H9 (cell line): ENCODE measurements around the gene ERMP1. TPM values are rescaled to one million over a fixed set of nuclear protein-coding genes. Genes with fewer than 3 reads are reported as not detected.

Experiments used
- DNase-seq: peaks from one replicate; pipeline ENCODE4 v3.0.0-alpha.2; 2017
- H2AFZ ChIP-seq: one replicate; pipeline ENCODE4 v1.6.1; 2013; ENCODE audit warnings: mild to moderate bottlenecking, low read length, control low read depth, moderate library complexity
- H2AK5ac ChIP-seq: 2 replicates; pipeline ENCODE4 v1.6.1; 2013; ENCODE audit warnings: low read length, control low read depth, mixed read lengths; ENCODE audit not compliant: insufficient read length
- H2BK120ac ChIP-seq: one replicate; pipeline ENCODE4 v1.6.1; 2013; ENCODE audit warnings: low read depth, mild to moderate bottlenecking, low read length, control low read depth, inconsistent platforms; ENCODE audit not compliant: poor library complexity, severe bottlenecking
- H2BK12ac ChIP-seq: 2 replicates; pipeline ENCODE4 v1.6.1; 2013; ENCODE audit warnings: low read length, control low read depth, mixed read lengths, low read depth; ENCODE audit not compliant: insufficient read length
- H2BK15ac ChIP-seq: 2 replicates; pipeline ENCODE4 v1.6.1; 2013; ENCODE audit warnings: low read depth, low read length, control low read depth
- H2BK20ac ChIP-seq: one replicate; pipeline ENCODE4 v1.6.1; 2013; ENCODE audit warnings: low read depth, mild to moderate bottlenecking, low read length, control low read depth, inconsistent platforms; ENCODE audit not compliant: poor library complexity, severe bottlenecking
- H2BK5ac ChIP-seq: 2 replicates; pipeline ENCODE4 v1.6.1; 2013; ENCODE audit warnings: low read length, control low read depth, mixed read lengths; ENCODE audit not compliant: insufficient read length
- H3K14ac ChIP-seq: 2 replicates; pipeline ENCODE4 v1.6.1; 2013; ENCODE audit warnings: low read length, control low read depth; ENCODE audit not compliant: insufficient read depth
- H3K18ac ChIP-seq: 2 replicates; pipeline ENCODE4 v1.6.1; 2013; ENCODE audit warnings: low read depth, mild to moderate bottlenecking, mixed read lengths, low read length, control low read depth; ENCODE audit not compliant: insufficient read length
- H3K23ac ChIP-seq: 2 replicates; pipeline ENCODE4 v1.6.1; 2013; ENCODE audit warnings: low read length, control low read depth, mixed read lengths, low read depth; ENCODE audit not compliant: insufficient read length
- H3K23me2 ChIP-seq: 2 replicates; pipeline ENCODE4 v1.6.1; 2013; ENCODE audit warnings: low read depth, mild to moderate bottlenecking, mixed read lengths, low read length, control low read depth; ENCODE audit not compliant: insufficient read length, poor library complexity, severe bottlenecking
- H3K27ac ChIP-seq: 2 replicates; pipeline ENCODE4 v1.5.1; 2013; ENCODE audit warnings: low read length, control low read depth, mixed read lengths, low read depth; ENCODE audit not compliant: insufficient read length
- H3K27me3 ChIP-seq: 2 replicates; pipeline ENCODE4 v1.6.1; 2013; ENCODE audit warnings: low read length, control low read depth, inconsistent platforms; ENCODE audit not compliant: insufficient read depth
- H3K4ac ChIP-seq: 2 replicates; pipeline ENCODE4 v1.6.1; 2013; ENCODE audit warnings: low read depth, mild to moderate bottlenecking, control low read depth, inconsistent platforms, low read length, moderate library complexity
- H3K4me1 ChIP-seq: 2 replicates; pipeline ENCODE4 v1.6.1; 2013; ENCODE audit warnings: low read length, control low read depth, inconsistent platforms; ENCODE audit not compliant: insufficient read depth
- H3K4me2 ChIP-seq: 2 replicates; pipeline ENCODE4 v1.6.1; 2013; ENCODE audit warnings: low read length, control low read depth, mixed read lengths; ENCODE audit not compliant: insufficient read length, insufficient read depth
- H3K56ac ChIP-seq: 2 replicates; pipeline ENCODE4 v1.6.1; 2013; ENCODE audit warnings: low read depth, mild to moderate bottlenecking, mixed read lengths, low read length, control low read depth; ENCODE audit not compliant: insufficient read length
- H3K79me1 ChIP-seq: 2 replicates; pipeline ENCODE4 v1.6.1; 2013; ENCODE audit warnings: low read depth, mild to moderate bottlenecking, moderate library complexity, low read length, control low read depth, inconsistent platforms; ENCODE audit not compliant: insufficient read depth, poor library complexity, severe bottlenecking
- H3K79me2 ChIP-seq: 2 replicates; pipeline ENCODE4 v1.6.1; 2013; ENCODE audit warnings: low read length, control low read depth, inconsistent platforms; ENCODE audit not compliant: insufficient read depth
- H3K9ac ChIP-seq: 2 replicates; pipeline ENCODE4 v1.6.1; 2013; ENCODE audit warnings: low read length, control low read depth, mixed read lengths; ENCODE audit not compliant: insufficient read length; ENCODE audit errors: extremely low read depth
- H3K9me3 ChIP-seq: one replicate; pipeline ENCODE4 v1.6.1; 2013; ENCODE audit warnings: low read depth, low read length, inconsistent platforms; ENCODE audit not compliant: control insufficient read depth
- H3T11ph ChIP-seq: one replicate; pipeline ENCODE4 v1.6.1; 2013; ENCODE audit warnings: mild to moderate bottlenecking, low read length, control low read depth, inconsistent platforms
- H4K20me1 ChIP-seq: one replicate; pipeline ENCODE4 v1.6.1; 2013; ENCODE audit not compliant: control insufficient read depth, insufficient read length, insufficient read depth
- H4K5ac ChIP-seq: 2 replicates; pipeline ENCODE4 v1.6.1; 2013; ENCODE audit warnings: low read depth, mild to moderate bottlenecking, mixed read lengths, low read length, control low read depth; ENCODE audit not compliant: insufficient read length
- H4K8ac ChIP-seq: replicated peaks from 2 replicates; pipeline ENCODE4 v1.6.1; 2013; ENCODE audit warnings: low read length, control low read depth, mixed read lengths, low read depth; ENCODE audit not compliant: insufficient read length
- H4K91ac ChIP-seq: 2 replicates; pipeline ENCODE4 v1.6.1; 2013; ENCODE audit warnings: low read depth, mild to moderate bottlenecking, moderate library complexity, mixed read lengths, low read length, control low read depth; ENCODE audit not compliant: insufficient read length
- H3K27ac Mint-ChIP-seq, 3 experiments: 2 replicates in 2 of 3; 3 replicates in 1 of 3; pipeline ENCODE4 v1.8.0; 2020 to 2021; ENCODE audit warnings: mixed read lengths in 3 of 3, mild to moderate bottlenecking in 1 of 3, moderate library complexity in 1 of 3
- H3K27me3 Mint-ChIP-seq: 2 replicates; pipeline ENCODE4 v1.8.0; 2021; ENCODE audit warnings: low read depth, mild to moderate bottlenecking, moderate library complexity, mixed read lengths
- H3K36me3 Mint-ChIP-seq, 3 experiments: 2 replicates in 2 of 3; 3 replicates in 1 of 3; pipeline ENCODE4 v1.8.0; 2020 to 2021; ENCODE audit warnings: low read depth in 3 of 3, mixed read lengths in 3 of 3; ENCODE audit not compliant: insufficient read depth in 1 of 3
- H3K4me1 Mint-ChIP-seq, 2 experiments: 2 replicates each; pipeline ENCODE4 v1.8.0; 2020; ENCODE audit warnings: mixed read lengths in 2 of 2
- H3K4me3 Mint-ChIP-seq, 2 experiments: 2 replicates in 1 of 2; 3 replicates in 1 of 2; pipeline ENCODE4 v1.8.0; 2020 to 2021; ENCODE audit warnings: mild to moderate bottlenecking in 2 of 2, mixed read lengths in 2 of 2, moderate library complexity in 1 of 2
- H3K9me3 Mint-ChIP-seq, 2 experiments: 2 replicates in 1 of 2; 3 replicates in 1 of 2; pipeline ENCODE4 v1.8.0; 2020; ENCODE audit warnings: mild to moderate bottlenecking in 2 of 2, mixed read lengths in 2 of 2, moderate library complexity in 1 of 2
- CTCF ChIP-seq: fragments of 200-600 bp; sonication (generic); conservative IDR thresholded peaks from 3 replicates; pipeline ENCODE4 v1.8.0; 2021; ENCODE audit warnings: antibody characterized with exemption, mild to moderate bottlenecking
- WGBS: extraction: QIAGEN DNeasy Blood & Tissue Kit; methylation state at CpG from one replicate; pipeline ENCODE4 v1.1.7; 2013; ENCODE audit warnings: missing lambda C conversion rate, low lambda C conversion rate, mixed read lengths; ENCODE audit not compliant: insufficient read length; ENCODE audit errors: extremely low coverage; 5-methylcytosine and 5-hydroxymethylcytosine counted together
- total RNA-seq: library from RNA; stranded (reverse); gene quantifications from 2 replicates; pipeline ENCODE4 v1.2.1, GENCODE V29; 2021

Gene ERMP1
- total RNA-seq, 1 experiment from 2014 or later, result 20.2 TPM

- H3K4me3 Mint-ChIP-seq, result no peak overlapping the region
- WGBS, result no CpG with 5 or more reads among the region's 4 CpGs
- Histone ChIP-seq H2BK20ac (no peak overlapping the region), H4K20me1 (no peaks in the 10 kb centered on the region), H3K18ac (no peak overlapping the region), H3K4ac (no peak overlapping the region), H3K9me3 (no peaks in the 10 kb centered on the region), H3K9ac (no peak overlapping the region), H4K91ac (no peak overlapping the region), H3K56ac (no peak overlapping the region), H3T11ph (no peak overlapping the region), H2AFZ (no peak overlapping the region), H2AK5ac (no peak overlapping the region), H4K5ac (no peak overlapping the region), H4K8ac (no peak overlapping the region), H3K4me1 (0 out of 2 replicates have a peak, but pooled peaks cover 4% of the 10 kb centered on the region), H2BK15ac (no peak overlapping the region), H2BK12ac (no peak overlapping the region), H3K79me2 (no peaks in the 10 kb centered on the region), H3K79me1 (no peaks in the 10 kb centered on the region), H3K14ac (no peak overlapping the region), H3K27me3 (no peaks in the 10 kb centered on the region), H3K23ac (no peak overlapping the region), H3K27ac (no peak overlapping the region), H3K23me2 (no peaks in the 10 kb centered on the region), H3K4me2 (no peak overlapping the region), H2BK120ac (no peak overlapping the region), H2BK5ac (no peak overlapping the region)
- peak overlapping the region in 2 of 3 experiments; percentile 8 to 71; a peak in 2 of 7 replicates for H3K27ac Mint-ChIP-seq
- H3K27me3 Mint-ChIP-seq, result peaks cover 5% of the 10 kb centered on the region
- no peak for TF ChIP-seq CTCF
- no peak for DNase-seq
- H3K36me3 Mint-ChIP-seq, result no peaks in the 10 kb centered on the region
- peaks cover 2 to 3% of the 10 kb centered on the region in 2 experiments; a peak in 2 of 5 replicates for H3K9me3 Mint-ChIP-seq
- peaks cover 10 to 12% of the 10 kb centered on the region in 2 experiments for H3K4me1 Mint-ChIP-seq
Measured at GRCh38 chr9:5872511-5872910, 39.6 kb upstream of the ERMP1 start.
